H1 (cell line): Measurements from ENCODE around the gene SERINC5. TPM values are rescaled to one million over a fixed set of nuclear protein-coding genes. Genes with fewer than 3 reads are reported as not detected.

ENCODE experiments used
- CTCF ChIA-PET: fragments of 300-600 bp; sonication (Branson Sonifier 250); formaldehyde crosslinking; loops from one replicate; lab custom pipeline; 2021; ENCODE audit not compliant: partially characterized antibody; lab: Charles Lee
- POLR2A ChIA-PET: fragments of 300-600 bp; sonication (Branson Sonifier 250); formaldehyde crosslinking; loops from one replicate; lab custom pipeline; 2021; ENCODE audit warnings: inconsistent platforms; ENCODE audit not compliant: partially characterized antibody; lab: Charles Lee
- DNase-seq, 2 experiments: peaks; one replicate each; pipeline versions ENCODE4 v3.0.0 to v3.0.0-alpha.2; 2010 to 2022; ENCODE audit warnings: low spot score in 2 of 2, low read depth in 1 of 2, mixed read lengths in 1 of 2
- FAIRE-seq: peaks from 2 replicates; lab custom pipeline; 2011; peaks lifted over from hg19 to GRCh38; lab: Jason Lieb, UNC
- H2AFZ ChIP-seq: 2 replicates; pipeline ENCODE4 v1.8.1; 2012; ENCODE audit warnings: low read length, inconsistent platforms
- H2AK5ac ChIP-seq: 2 replicates; pipeline ENCODE4 v1.6.1; 2013; ENCODE audit warnings: low read depth, low read length
- H2BK120ac ChIP-seq: replicated peaks from 2 replicates; pipeline ENCODE3; 2013; ENCODE audit warnings: low read depth, low read length, inconsistent platforms
- H2BK12ac ChIP-seq: 2 replicates; pipeline ENCODE4 v1.6.1; 2013; ENCODE audit warnings: low read depth, low read length
- H2BK15ac ChIP-seq: 2 replicates; pipeline ENCODE4 v1.6.1; 2013; ENCODE audit warnings: low read length
- H2BK20ac ChIP-seq: 2 replicates; pipeline ENCODE4 v1.6.1; 2013; ENCODE audit warnings: low read length
- H2BK5ac ChIP-seq: 2 replicates; pipeline ENCODE4 v1.6.1; 2013; ENCODE audit warnings: low read depth, low read length
- H3K14ac ChIP-seq: 2 replicates; pipeline ENCODE4 v1.6.1; 2013; ENCODE audit warnings: inconsistent platforms; ENCODE audit not compliant: insufficient read length
- H3K18ac ChIP-seq: 2 replicates; pipeline ENCODE4 v1.6.1; 2013; ENCODE audit warnings: low read length; ENCODE audit errors: extremely low read depth
- H3K23ac ChIP-seq: 2 replicates; pipeline ENCODE4 v1.6.1; 2013; ENCODE audit warnings: inconsistent platforms; ENCODE audit not compliant: insufficient read length
- H3K23me2 ChIP-seq: 2 replicates; pipeline ENCODE4 v1.6.1; 2013; ENCODE audit warnings: low read depth, low read length
- H3K27ac ChIP-seq: 2 replicates; pipeline ENCODE4 v1.6.1; 2011; ENCODE audit warnings: low read depth, low read length, inconsistent platforms
- H3K27me3 ChIP-seq, 4 experiments: replicated peaks in 1 of 4; 1 replicate in 1 of 4; 2 replicates in 3 of 4; pipeline versions ENCODE4 v1.6.1 to v1.8.1; 2011 to 2013; ENCODE audit warnings: low read length in 3 of 4, mild to moderate bottlenecking in 3 of 4, inconsistent platforms in 2 of 4, mixed read lengths in 2 of 4, moderate library complexity in 1 of 4; ENCODE audit not compliant: control insufficient read depth in 3 of 4, insufficient read depth in 3 of 4; ENCODE audit errors: extremely low read depth in 1 of 4
- H3K36me3 ChIP-seq, 4 experiments: 2 replicates each; pipeline versions ENCODE4 v1.6.1 to v1.8.1; 2011 to 2013; ENCODE audit warnings: mild to moderate bottlenecking in 4 of 4, low read length in 3 of 4, moderate library complexity in 2 of 4, control low read depth in 1 of 4, inconsistent platforms in 1 of 4; ENCODE audit not compliant: insufficient read depth in 4 of 4, control insufficient read depth in 2 of 4
- H3K4ac ChIP-seq: replicated peaks from 2 replicates; pipeline ENCODE3; 2013; ENCODE audit warnings: low read length, low read depth, mixed read lengths, inconsistent platforms; ENCODE audit not compliant: insufficient read length
- H3K4me1 ChIP-seq, 4 experiments: replicated peaks in 1 of 4; 1 replicate in 1 of 4; 2 replicates in 3 of 4; pipeline versions ENCODE4 v1.6.1 to v1.8.1; 2011 to 2013; ENCODE audit warnings: low read length in 3 of 4, inconsistent platforms in 2 of 4, mixed read lengths in 1 of 4; ENCODE audit not compliant: insufficient read depth in 4 of 4, control insufficient read depth in 3 of 4
- H3K4me2 ChIP-seq, 2 experiments: 2 replicates each; pipeline versions ENCODE4 v1.6.1 to v1.8.1; 2011 to 2013; ENCODE audit warnings: low read depth in 2 of 2, low read length in 2 of 2, control low read depth in 1 of 2, inconsistent platforms in 1 of 2, mild to moderate bottlenecking in 1 of 2; ENCODE audit not compliant: insufficient read depth in 1 of 2
- H3K4me3 ChIP-seq, 4 experiments: fragments of 200-600, 300-600 bp in 1 of 4; sonication (generic), shearing (Covaris generic), sonication (Bioruptor Twin) in 1 of 4; 2 replicates each; pipeline versions ENCODE4 v1.5.1 to v1.8.1; 2011 to 2016; ENCODE audit warnings: low read length in 4 of 4, low read depth in 3 of 4, control low read depth in 2 of 4, inconsistent platforms in 2 of 4, mild to moderate bottlenecking in 2 of 4, mixed read lengths in 1 of 4, moderate library complexity in 1 of 4; ENCODE audit not compliant: insufficient read depth in 2 of 4; ENCODE audit errors: extremely low read depth in 1 of 4
- H3K56ac ChIP-seq: replicated peaks from 2 replicates; pipeline ENCODE3; 2013; ENCODE audit warnings: low read depth, mild to moderate bottlenecking, mixed read lengths, low read length, inconsistent platforms; ENCODE audit not compliant: insufficient read length
- H3K79me1 ChIP-seq: 2 replicates; pipeline ENCODE4 v1.6.1; 2013; ENCODE audit warnings: low read depth, low read length, control low read depth
- H3K79me2 ChIP-seq, 2 experiments: 2 replicates each; pipeline versions ENCODE4 v1.6.1 to v1.8.1; 2012 to 2013; ENCODE audit warnings: low read length in 2 of 2, mild to moderate bottlenecking in 2 of 2, inconsistent platforms in 1 of 2; ENCODE audit not compliant: insufficient read depth in 2 of 2, control insufficient read depth in 1 of 2
- H3K9ac ChIP-seq, 4 experiments: replicated peaks in 1 of 4; 1 replicate in 1 of 4; 2 replicates in 3 of 4; pipeline versions ENCODE4 v1.6.1 to v1.8.1; 2011 to 2013; ENCODE audit warnings: low read depth in 3 of 4, low read length in 3 of 4, control low read depth in 2 of 4, mild to moderate bottlenecking in 2 of 4, moderate library complexity in 2 of 4, inconsistent platforms in 1 of 4; ENCODE audit errors: extremely low read depth in 1 of 4
- H3K9me3 ChIP-seq, 2 experiments: 2 replicates each; pipeline versions ENCODE4 v1.6.1 to v1.8.1; 2012 to 2013; ENCODE audit warnings: mild to moderate bottlenecking in 2 of 2, moderate library complexity in 2 of 2, control low read depth in 1 of 2, inconsistent platforms in 1 of 2, low read depth in 1 of 2, low read length in 1 of 2, mixed read lengths in 1 of 2; ENCODE audit not compliant: insufficient read depth in 2 of 2
- H4K20me1 ChIP-seq, 2 experiments: replicated peaks in 1 of 2; 2 replicates each; pipeline versions ENCODE3 to v1.8.1; 2011 to 2013; ENCODE audit warnings: inconsistent platforms in 2 of 2, low read length in 2 of 2, mild to moderate bottlenecking in 1 of 2; ENCODE audit not compliant: insufficient read depth in 2 of 2, control insufficient read depth in 1 of 2
- H4K5ac ChIP-seq: 2 replicates; pipeline ENCODE4 v1.6.1; 2013; ENCODE audit warnings: low read length, low read depth, mixed read lengths, inconsistent platforms; ENCODE audit not compliant: insufficient read length
- H4K8ac ChIP-seq: 2 replicates; pipeline ENCODE4 v1.8.0; 2013; ENCODE audit warnings: mild to moderate bottlenecking, moderate library complexity, low read length, inconsistent platforms; ENCODE audit not compliant: insufficient read depth; ENCODE audit errors: extremely low read depth
- H4K91ac ChIP-seq: replicated peaks from 2 replicates; pipeline ENCODE3; 2013; ENCODE audit warnings: low read length, mixed read lengths, inconsistent platforms; ENCODE audit not compliant: insufficient read length
- EZH2 ChIP-seq: fragments of 200-600 bp; sonication (generic); IDR thresholded peaks from 2 replicates; pipeline ENCODE4 v1.7.1; 2012; ENCODE audit warnings: low read depth, mild to moderate bottlenecking, moderate library complexity, low read length, inconsistent platforms; ENCODE audit not compliant: severe bottlenecking
- WGBS, 2 experiments: shearing (Covaris generic) in 1 of 2; methylation state at CpG; one replicate each; pipeline versions ENCODE4 v1.1.6 to v1.1.7; 2013 to 2015; ENCODE audit warnings: low lambda C conversion rate in 2 of 2, mixed read lengths in 2 of 2, inconsistent platforms in 1 of 2, low coverage in 1 of 2, missing lambda C conversion rate in 1 of 2; ENCODE audit not compliant: insufficient replicate concordance in 2 of 2, insufficient coverage in 1 of 2, insufficient read length in 1 of 2; ENCODE audit errors: extremely low coverage in 1 of 2, missing lambda C conversion rate in 1 of 2; 5-methylcytosine and 5-hydroxymethylcytosine counted together
- polyA plus RNA-seq, 7 experiments: library from polyadenylated mRNA; depleted of rRNA in 3 of 7; stranded (reverse) in 5 of 7; unstranded in 2 of 7; fragments of >200 nt in 5 of 7; fragments of 200-250 nt in 2 of 7; gene quantifications; 1 replicate in 5 of 7; 2 replicates in 1 of 7; 4 replicates in 1 of 7; pipeline versions ENCODE4 v1.2.1 to v1.2.3, GENCODE V29; 2011 to 2013; ENCODE audit warnings: missing spikeins in 2 of 7, mixed read lengths in 2 of 7
- total RNA-seq: library from RNA; stranded (reverse); fragmentation: NEBNext Ultra II Directional; extraction: Animal tissue kit (Norgen Biotek cat#: 25700); gene quantifications from 2 replicates; pipeline ENCODE4 v1.2.1, GENCODE V29; 2021

Gene SERINC5
- total and polyA plus RNA-seq, 2 of the 8 experiments (the other 6 are each of a cell fraction or from before 2014, with no cell fraction given) = 32.2 to 149 TPM

- no peak overlapping the region for H4K91ac ChIP-seq
- ChIA-PET CTCF (interaction anchor here (0.7 to 1.7 kb wide), 8 partner anchors 12 to 115 kb away, joined by 3 to 7 read pairs (median 4); no protein-coding TSS in a partner anchor), POLR2A (interaction anchor here (1.3 to 1.9 kb wide), 7 partner anchors 10 to 64 kb away, joined by 3 to 6 read pairs (median 5); partner anchors contain the start of gene SERINC5)
- 70% methylated on average over 7 of the region's 7 CpGs; no CpG with 5 or more reads in 1 of the 2 experiments for WGBS, 2 experiments
- peaks cover 0 to 5% (median under 1%) of the 10 kb centered on the region in 4 experiments; a peak in 3 of 8 replicates for H3K36me3 ChIP-seq
- H2BK20ac ChIP-seq = no peak overlapping the region
- no peaks in the 10 kb centered on the region for H3K23me2 ChIP-seq
- no peak overlapping the region for H3K56ac ChIP-seq
- no peak overlapping the region for H2AK5ac ChIP-seq
- no peak overlapping the region for H2BK15ac ChIP-seq
- peaks cover 2% of the 10 kb centered on the region in 2 experiments for H4K20me1 ChIP-seq
- peak overlapping the region in 1 of 2 experiments; percentile 26; a peak in 1 of 4 replicates for H3K4me2 ChIP-seq
- no peaks in the 10 kb centered on the region for H3K9me3 ChIP-seq
- H2AFZ ChIP-seq = no peak overlapping the region
- no peak overlapping the region for H2BK120ac ChIP-seq
- H3K18ac ChIP-seq = no peak overlapping the region; the same call in 1 of the 2 replicates
- no peak overlapping the region for H3K27ac ChIP-seq
- H3K14ac ChIP-seq = no peak overlapping the region
- DNase-seq = no peak
- H3K4me3 ChIP-seq = no peak overlapping the region
- H3K27me3 ChIP-seq = no peaks in the 10 kb centered on the region
- no peak overlapping the region; the same call in 1 of the 2 replicates for H2BK12ac ChIP-seq
- H3K23ac ChIP-seq = no peak overlapping the region
- peak overlapping the region; percentile 1; the same call in 1 of the 2 replicates for H2BK5ac ChIP-seq
- no peak overlapping the region for H4K5ac ChIP-seq
- no peak overlapping the region for H3K9ac ChIP-seq
- peaks cover 12 to 34% (median 26%) of the 10 kb centered on the region in 4 experiments for H3K4me1 ChIP-seq
- FAIRE-seq = no peak
- peaks cover 12% of the 10 kb centered on the region for H3K79me1 ChIP-seq
- no peak overlapping the region for H3K4ac ChIP-seq
- no peak overlapping the region for H4K8ac ChIP-seq
- H3K79me2 ChIP-seq = peaks cover 0 to 94% of the 10 kb centered on the region in 2 experiments; a peak in 3 of 4 replicates
- no peak for TF ChIP-seq EZH2
Measured at GRCh38 chr5:80193401-80193800, 62.4 kb downstream of the SERINC5 start.
